C4-2B (cell line): ENCODE data around the gene PKD2.

Experiments
- ZFX ChIP-seq: fragments of 450-650 bp; IDR thresholded peaks from 2 replicates; pipeline ENCODE4 v1.6.1; 2017
- TF ChIP-seq, protein P1 (sequence below): fragments of 450-650 bp; conservative IDR thresholded peaks from 2 replicates; pipeline ENCODE4 v1.5.1; 2017; ENCODE audit warnings: mild to moderate bottlenecking

GRCh38 chr4:88070031-88070430, 62.6 kb downstream of the PKD2 start:
- TF ChIP-seq, protein P1, sequence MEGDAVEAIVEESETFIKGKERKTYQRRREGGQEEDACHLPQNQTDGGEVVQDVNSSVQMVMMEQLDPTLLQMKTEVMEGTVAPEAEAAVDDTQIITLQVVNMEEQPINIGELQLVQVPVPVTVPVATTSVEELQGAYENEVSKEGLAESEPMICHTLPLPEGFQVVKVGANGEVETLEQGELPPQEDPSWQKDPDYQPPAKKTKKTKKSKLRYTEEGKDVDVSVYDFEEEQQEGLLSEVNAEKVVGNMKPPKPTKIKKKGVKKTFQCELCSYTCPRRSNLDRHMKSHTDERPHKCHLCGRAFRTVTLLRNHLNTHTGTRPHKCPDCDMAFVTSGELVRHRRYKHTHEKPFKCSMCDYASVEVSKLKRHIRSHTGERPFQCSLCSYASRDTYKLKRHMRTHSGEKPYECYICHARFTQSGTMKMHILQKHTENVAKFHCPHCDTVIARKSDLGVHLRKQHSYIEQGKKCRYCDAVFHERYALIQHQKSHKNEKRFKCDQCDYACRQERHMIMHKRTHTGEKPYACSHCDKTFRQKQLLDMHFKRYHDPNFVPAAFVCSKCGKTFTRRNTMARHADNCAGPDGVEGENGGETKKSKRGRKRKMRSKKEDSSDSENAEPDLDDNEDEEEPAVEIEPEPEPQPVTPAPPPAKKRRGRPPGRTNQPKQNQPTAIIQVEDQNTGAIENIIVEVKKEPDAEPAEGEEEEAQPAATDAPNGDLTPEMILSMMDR: no peak
- no peak for TF ChIP-seq ZFX
